HepG2 (cell line): ENCODE measurements around the gene ITGB3. TPM values are rescaled to one million over a fixed set of nuclear protein-coding genes. Genes with fewer than 3 reads are reported as not detected.

Source experiments
- ATM ChIP-seq: fragments of 450-650 bp; IDR thresholded peaks from 2 replicates; pipeline ENCODE4 v1.7.1; 2017; ENCODE audit warnings: mild to moderate bottlenecking, borderline replicate concordance
- CHCHD3 ChIP-seq: sonication (generic); formaldehyde crosslinking; IDR thresholded peaks from 2 replicates; pipeline ENCODE4 v1.8.0; 2022; ENCODE audit warnings: mild to moderate bottlenecking, missing genetic modification reagents, moderate library complexity
- CREBL2 ChIP-seq: sonication (generic); formaldehyde crosslinking; IDR thresholded peaks from 2 replicates; pipeline ENCODE4 v1.8.1; 2023; ENCODE audit warnings: missing genetic modification reagents, mild to moderate bottlenecking, borderline replicate concordance
- ELF4 ChIP-seq: sonication (generic); formaldehyde crosslinking; IDR thresholded peaks from 2 replicates; pipeline ENCODE4 v1.5.0; 2020; ENCODE audit warnings: missing genetic modification reagents, mild to moderate bottlenecking, moderate library complexity, borderline replicate concordance
- HNRNPH1 ChIP-seq: fragments of 200-400 bp; formaldehyde crosslinking; optimal IDR thresholded peaks from 2 replicates; pipeline ENCODE3; 2017; ENCODE audit warnings: mild to moderate bottlenecking, low read depth, low read length
- PCBP1 ChIP-seq: fragments of 200-400 bp; formaldehyde crosslinking; IDR thresholded peaks from 2 replicates; pipeline ENCODE4 v1.6.1; 2017; ENCODE audit warnings: mild to moderate bottlenecking, low read depth, low read length, borderline replicate concordance
- TOE1 ChIP-seq: sonication (generic); formaldehyde crosslinking; IDR thresholded peaks from 2 replicates; pipeline ENCODE4 v1.4.0; 2020; ENCODE audit warnings: mild to moderate bottlenecking, missing genetic modification reagents
- ZFP37 ChIP-seq: sonication (generic); formaldehyde crosslinking; IDR thresholded peaks from 2 replicates; pipeline ENCODE4 v1.4.0; 2020; ENCODE audit warnings: missing genetic modification reagents, borderline replicate concordance
- ZNF30 ChIP-seq: sonication (generic); formaldehyde crosslinking; IDR thresholded peaks from 2 replicates; pipeline ENCODE4 v1.5.0; 2020; ENCODE audit warnings: mild to moderate bottlenecking, missing genetic modification reagents
- ZNF329 ChIP-seq: sonication (generic); formaldehyde crosslinking; IDR thresholded peaks from 2 replicates; pipeline ENCODE4 v1.9.0; 2021; ENCODE audit warnings: low read depth, mild to moderate bottlenecking, missing genetic modification reagents
- ZNF468 ChIP-seq: sonication (generic); formaldehyde crosslinking; IDR thresholded peaks from 2 replicates; pipeline ENCODE4 v1.8.0; 2022; ENCODE audit warnings: mild to moderate bottlenecking, moderate library complexity, missing genetic modification reagents
- ZNF652 ChIP-seq: IDR thresholded peaks from 2 replicates; pipeline ENCODE4 v1.6.1; 2016; ENCODE audit warnings: low read depth, borderline replicate concordance
- ZNF850 ChIP-seq: sonication (generic); formaldehyde crosslinking; conservative IDR thresholded peaks from 2 replicates; pipeline ENCODE4 v1.9.0; 2021; ENCODE audit warnings: mild to moderate bottlenecking, missing genetic modification reagents
- polyA plus RNA-seq, 8 experiments: library from polyadenylated mRNA; depleted of rRNA in 3 of 8; stranded (reverse) in 7 of 8; unstranded in 1 of 8; fragments of >200 nt; fragmentation: Illumina TruSeq in 4 of 8; extraction: Trizol in 4 of 8; gene quantifications; 2 replicates each; pipeline versions ENCODE4 v1.2.1 to v1.2.3, GENCODE V29; 2011 to 2016; ENCODE audit warnings: low read depth in 4 of 8, missing spikeins in 1 of 8, mixed read lengths in 1 of 8; ENCODE audit not compliant: insufficient read depth in 1 of 8
- total RNA-seq, 5 experiments: library from RNA; depleted of rRNA; stranded (reverse); fragments of >200 nt; fragmentation: Illumina TruSeq; extraction: Trizol; gene quantifications; 2 replicates each; pipeline ENCODE4 v1.2.3, GENCODE V29; 2016; ENCODE audit warnings: low read depth in 1 of 5
- TF ChIP-seq, protein P1 (sequence below): sonication (generic); formaldehyde crosslinking; IDR thresholded peaks from one replicate; pipeline ENCODE4 v1.5.1; 2020; ENCODE audit warnings: mild to moderate bottlenecking, missing genetic modification reagents; ENCODE audit errors: not compliant biosample characterization
- TF ChIP-seq, protein P2 (sequence below): sonication (generic); formaldehyde crosslinking; IDR thresholded peaks from 2 replicates; pipeline ENCODE4 v1.5.0; 2020; ENCODE audit warnings: mild to moderate bottlenecking, missing genetic modification reagents

ITGB3 gene
- total and polyA plus RNA-seq, 2 of the 13 experiments (the other 11 are each of a cell fraction or from before 2014, with no cell fraction given), result 0.09 to 0.31 TPM

DNA sequence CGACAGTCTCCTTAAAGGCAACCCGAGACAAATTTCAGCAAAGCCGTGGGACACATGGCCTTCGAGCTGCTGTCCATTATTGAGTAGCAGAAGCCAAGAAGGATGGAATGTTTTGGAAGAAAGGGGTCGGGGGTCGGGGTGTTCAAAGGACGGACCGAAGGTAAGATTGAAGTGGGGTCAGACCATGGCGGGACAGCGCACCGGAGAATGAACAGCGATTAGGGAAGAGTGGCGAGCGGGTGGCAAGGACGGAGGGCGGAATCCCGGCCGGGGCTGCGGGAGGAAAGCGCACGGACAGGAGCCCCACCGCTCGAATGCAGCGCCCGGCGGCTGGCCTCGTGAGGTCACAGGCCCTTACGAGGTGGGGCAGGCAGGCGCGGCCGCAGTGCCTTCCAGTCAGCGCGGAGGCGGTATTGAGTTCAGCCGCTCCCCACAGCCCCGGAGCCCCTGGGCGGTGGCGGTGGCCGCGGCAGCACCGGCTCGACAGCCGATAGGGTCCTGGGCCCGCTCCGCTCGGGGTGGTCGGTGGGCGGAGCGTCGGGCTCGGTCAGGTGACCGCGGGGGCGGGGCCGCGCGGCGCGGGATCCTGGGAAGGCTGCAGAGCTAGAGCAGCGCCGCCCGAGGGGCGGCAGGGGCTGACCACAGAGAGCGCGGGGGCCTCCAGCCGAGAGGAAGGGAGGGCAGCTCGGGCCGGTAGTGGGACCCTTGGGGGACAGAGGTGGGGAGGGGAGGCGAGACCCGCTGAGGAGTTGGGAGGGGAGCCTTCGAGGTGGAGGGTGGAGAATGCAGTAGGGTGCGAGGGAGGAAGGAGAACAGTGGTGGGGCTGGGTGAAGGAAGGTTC is 70.0 kb downstream of the ITGB3 start, which contains the start of gene EFCAB13 (continued):
- TF ChIP-seq, protein P1, sequence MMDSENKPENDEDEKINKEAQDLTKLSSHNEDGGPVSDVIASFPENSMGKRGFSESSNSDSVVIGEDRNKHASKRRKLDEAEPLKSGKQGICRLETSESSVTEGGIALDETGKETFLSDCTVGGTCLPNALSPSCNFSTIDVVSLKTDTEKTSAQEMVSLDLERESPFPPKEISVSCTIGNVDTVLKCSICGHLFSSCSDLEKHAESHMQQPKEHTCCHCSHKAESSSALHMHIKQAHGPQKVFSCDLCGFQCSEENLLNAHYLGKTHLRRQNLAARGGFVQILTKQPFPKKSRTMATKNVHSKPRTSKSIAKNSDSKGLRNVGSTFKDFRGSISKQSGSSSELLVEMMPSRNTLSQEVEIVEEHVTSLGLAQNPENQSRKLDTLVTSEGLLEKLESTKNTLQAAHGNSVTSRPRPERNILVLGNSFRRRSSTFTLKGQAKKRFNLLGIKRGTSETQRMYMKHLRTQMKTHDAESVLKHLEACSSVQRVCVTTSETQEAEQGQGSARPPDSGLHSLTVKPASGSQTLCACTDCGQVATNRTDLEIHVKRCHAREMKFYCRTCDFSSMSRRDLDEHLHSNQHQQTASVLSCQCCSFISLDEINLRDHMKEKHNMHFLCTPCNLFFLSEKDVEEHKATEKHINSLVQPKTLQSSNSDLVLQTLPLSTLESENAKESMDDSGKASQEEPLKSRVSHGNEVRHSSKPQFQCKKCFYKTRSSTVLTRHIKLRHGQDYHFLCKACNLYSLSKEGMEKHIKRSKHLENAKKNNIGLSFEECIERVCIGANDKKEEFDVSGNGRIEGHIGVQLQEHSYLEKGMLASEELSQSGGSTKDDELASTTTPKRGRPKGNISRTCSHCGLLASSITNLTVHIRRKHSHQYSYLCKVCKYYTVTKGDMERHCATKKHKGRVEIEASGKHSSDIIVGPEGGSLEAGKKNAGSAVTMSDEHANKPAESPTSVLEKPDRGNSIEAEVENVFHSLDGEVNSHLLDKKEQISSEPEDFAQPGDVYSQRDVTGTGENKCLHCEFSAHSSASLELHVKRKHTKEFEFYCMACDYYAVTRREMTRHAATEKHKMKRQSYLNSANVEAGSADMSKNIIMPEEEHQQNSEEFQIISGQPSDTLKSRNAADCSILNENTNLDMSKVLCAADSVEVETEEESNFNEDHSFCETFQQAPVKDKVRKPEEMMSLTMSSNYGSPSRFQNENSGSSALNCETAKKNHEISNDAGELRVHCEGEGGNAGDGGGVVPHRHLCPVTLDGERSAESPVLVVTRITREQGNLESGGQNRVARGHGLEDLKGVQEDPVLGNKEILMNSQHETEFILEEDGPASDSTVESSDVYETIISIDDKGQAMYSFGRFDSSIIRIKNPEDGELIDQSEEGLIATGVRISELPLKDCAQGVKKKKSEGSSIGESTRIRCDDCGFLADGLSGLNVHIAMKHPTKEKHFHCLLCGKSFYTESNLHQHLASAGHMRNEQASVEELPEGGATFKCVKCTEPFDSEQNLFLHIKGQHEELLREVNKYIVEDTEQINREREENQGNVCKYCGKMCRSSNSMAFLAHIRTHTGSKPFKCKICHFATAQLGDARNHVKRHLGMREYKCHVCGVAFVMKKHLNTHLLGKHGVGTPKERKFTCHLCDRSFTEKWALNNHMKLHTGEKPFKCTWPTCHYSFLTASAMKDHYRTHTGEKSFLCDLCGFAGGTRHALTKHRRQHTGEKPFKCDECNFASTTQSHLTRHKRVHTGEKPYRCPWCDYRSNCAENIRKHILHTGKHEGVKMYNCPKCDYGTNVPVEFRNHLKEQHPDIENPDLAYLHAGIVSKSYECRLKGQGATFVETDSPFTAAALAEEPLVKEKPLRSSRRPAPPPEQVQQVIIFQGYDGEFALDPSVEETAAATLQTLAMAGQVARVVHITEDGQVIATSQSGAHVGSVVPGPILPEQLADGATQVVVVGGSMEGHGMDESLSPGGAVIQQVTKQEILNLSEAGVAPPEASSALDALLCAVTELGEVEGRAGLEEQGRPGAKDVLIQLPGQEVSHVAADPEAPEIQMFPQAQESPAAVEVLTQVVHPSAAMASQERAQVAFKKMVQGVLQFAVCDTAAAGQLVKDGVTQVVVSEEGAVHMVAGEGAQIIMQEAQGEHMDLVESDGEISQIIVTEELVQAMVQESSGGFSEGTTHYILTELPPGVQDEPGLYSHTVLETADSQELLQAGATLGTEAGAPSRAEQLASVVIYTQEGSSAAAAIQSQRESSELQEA (CRISPR knock-in tag), result peak; percentile 99
- TF ChIP-seq CHCHD3 (CRISPR knock-in tag) (peak; percentile 97), HNRNPH1 (no peak), PCBP1 (no peak), ZNF329 (CRISPR knock-in tag) (peak; percentile 90; the same call in 1 of the 2 replicates), ZNF30 (CRISPR knock-in tag) (peak; percentile 95; the same call in 1 of the 2 replicates), ZFP37 (CRISPR knock-in tag) (peak; percentile 77; the same call in 1 of the 2 replicates), ZNF652 (CRISPR knock-in tag) (no peak; the same call in 1 of the 2 replicates), ZNF850 (no peak), CREBL2 (CRISPR knock-in tag) (peak; percentile 98; the same call in 1 of the 2 replicates), ZNF468 (CRISPR knock-in tag) (0 out of 2 replicates have a peak, but pooled peaks have one; percentile 91), ATM (no peak), TOE1 (peak; percentile 84; the same call in 1 of the 2 replicates), ELF4 (CRISPR knock-in tag) (peak; percentile 77)
- TF ChIP-seq, protein P2, sequence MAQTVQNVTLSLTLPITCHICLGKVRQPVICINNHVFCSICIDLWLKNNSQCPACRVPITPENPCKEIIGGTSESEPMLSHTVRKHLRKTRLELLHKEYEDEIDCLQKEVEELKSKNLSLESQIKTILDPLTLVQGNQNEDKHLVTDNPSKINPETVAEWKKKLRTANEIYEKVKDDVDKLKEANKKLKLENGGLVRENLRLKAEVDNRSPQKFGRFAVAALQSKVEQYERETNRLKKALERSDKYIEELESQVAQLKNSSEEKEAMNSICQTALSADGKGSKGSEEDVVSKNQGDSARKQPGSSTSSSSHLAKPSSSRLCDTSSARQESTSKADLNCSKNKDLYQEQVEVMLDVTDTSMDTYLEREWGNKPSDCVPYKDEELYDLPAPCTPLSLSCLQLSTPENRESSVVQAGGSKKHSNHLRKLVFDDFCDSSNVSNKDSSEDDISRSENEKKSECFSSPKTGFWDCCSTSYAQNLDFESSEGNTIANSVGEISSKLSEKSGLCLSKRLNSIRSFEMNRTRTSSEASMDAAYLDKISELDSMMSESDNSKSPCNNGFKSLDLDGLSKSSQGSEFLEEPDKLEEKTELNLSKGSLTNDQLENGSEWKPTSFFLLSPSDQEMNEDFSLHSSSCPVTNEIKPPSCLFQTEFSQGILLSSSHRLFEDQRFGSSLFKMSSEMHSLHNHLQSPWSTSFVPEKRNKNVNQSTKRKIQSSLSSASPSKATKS, result peak; percentile 43; the same call in 1 of the 2 replicates
